ENCODE measurements around the gene FAM193B. TPM values are rescaled to one million over a fixed set of nuclear protein-coding genes. Genes with fewer than 3 reads are reported as not detected.

FAM193B gene
- total and polyA plus RNA-seq, 10 donors = 86.9 to 364 (median 134) TPM

- Histone ChIP-seq H3K27me3 (replicated peaks in 1 of 7) (peaks cover 0 to 20% (median under 1%) of the 10 kb centered on the region in 7 donors), H3K36me3 (peaks cover 0 to 19% (median 0%) of the 10 kb centered on the region in 6 donors), H3K27ac (peak overlapping the region in 3 of 8 donors; percentile 51 to 75 (median 64)), H3K4me3 (no peak overlapping the region), H3K9me3 (no peaks in the 10 kb centered on the region), H3K4me1 (peaks cover 16 to 79% (median 60%) of the 10 kb centered on the region in 6 donors)
- intact Hi-C loops (cut with DNase I; ENCODE audit: low total_unique reads) = no loop called here
- TF ChIP-seq, protein P1, sequence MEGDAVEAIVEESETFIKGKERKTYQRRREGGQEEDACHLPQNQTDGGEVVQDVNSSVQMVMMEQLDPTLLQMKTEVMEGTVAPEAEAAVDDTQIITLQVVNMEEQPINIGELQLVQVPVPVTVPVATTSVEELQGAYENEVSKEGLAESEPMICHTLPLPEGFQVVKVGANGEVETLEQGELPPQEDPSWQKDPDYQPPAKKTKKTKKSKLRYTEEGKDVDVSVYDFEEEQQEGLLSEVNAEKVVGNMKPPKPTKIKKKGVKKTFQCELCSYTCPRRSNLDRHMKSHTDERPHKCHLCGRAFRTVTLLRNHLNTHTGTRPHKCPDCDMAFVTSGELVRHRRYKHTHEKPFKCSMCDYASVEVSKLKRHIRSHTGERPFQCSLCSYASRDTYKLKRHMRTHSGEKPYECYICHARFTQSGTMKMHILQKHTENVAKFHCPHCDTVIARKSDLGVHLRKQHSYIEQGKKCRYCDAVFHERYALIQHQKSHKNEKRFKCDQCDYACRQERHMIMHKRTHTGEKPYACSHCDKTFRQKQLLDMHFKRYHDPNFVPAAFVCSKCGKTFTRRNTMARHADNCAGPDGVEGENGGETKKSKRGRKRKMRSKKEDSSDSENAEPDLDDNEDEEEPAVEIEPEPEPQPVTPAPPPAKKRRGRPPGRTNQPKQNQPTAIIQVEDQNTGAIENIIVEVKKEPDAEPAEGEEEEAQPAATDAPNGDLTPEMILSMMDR (IDR thresholded peaks at IDR 0.05 in 8 of 11, conservative IDR thresholded peaks at IDR 0.05 in 3 of 11) = no peak
- TF ChIP-seq POLR2A (IDR thresholded peaks at IDR 0.05) (no peak), POLR2AphosphoS5 (IDR thresholded peaks at IDR 0.05) (no peak)
- no peak for DNase-seq
- WGBS, 5 donors = 90 to 95% (median 93%) methylated on average over 13 of the region's 13 CpGs
Observed at GRCh38 chr5:177477701-177478477, 76.5 kb downstream of the FAM193B start.

DNA sequence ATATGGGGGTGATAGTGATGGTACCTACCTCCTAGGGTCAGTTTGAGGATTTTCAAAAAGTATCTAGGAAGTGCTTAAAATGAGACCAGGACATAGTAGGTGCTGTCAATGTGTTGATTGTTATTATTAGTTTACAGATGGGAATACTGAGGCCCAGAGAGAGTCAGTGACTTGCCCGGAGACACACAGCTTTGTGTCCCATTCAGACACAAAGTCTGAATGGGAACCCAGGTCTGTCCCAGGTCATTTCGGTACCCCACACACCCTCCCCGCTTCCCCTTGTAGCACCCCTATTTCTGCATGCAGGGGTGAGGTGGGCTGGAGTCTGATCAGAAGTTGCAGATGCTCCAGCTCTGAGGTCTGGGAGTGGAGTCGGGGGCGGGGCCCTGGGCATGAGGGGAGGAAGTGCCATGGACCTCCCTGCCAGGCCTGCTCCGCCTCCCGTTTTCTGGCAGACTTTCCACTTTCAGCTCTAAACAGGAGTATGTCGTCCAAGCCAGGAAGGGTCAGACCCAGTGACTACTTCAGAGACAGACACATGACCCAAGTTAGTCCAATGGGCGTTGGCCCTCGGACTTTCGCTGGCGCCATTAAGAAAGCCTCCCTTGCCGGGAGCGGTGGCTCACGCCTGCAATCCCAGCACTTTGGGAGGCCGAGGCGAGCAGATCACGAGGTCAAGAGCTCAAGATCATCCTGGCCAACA is 77.7 kb downstream of the FAM193B start:
- Histone ChIP-seq H3K4me1 (peaks cover 19 to 91% (median 72%) of the 10 kb centered on the region in 6 donors), H3K4me3 (no peak overlapping the region), H3K9me3 (no peaks in the 10 kb centered on the region), H3K27ac (peak overlapping the region in 4 of 8 donors; percentile 23 to 51 (median 40)), H3K36me3 (peaks cover 0 to 7% (median 0%) of the 10 kb centered on the region in 6 donors), H3K27me3 (replicated peaks in 1 of 7) (peaks cover 0 to 32% (median 10%) of the 10 kb centered on the region in 7 donors)
- intact Hi-C loops (cut with DNase I; ENCODE audit: low total_unique reads) = no loop called here
- TF ChIP-seq, protein P1 (IDR thresholded peaks at IDR 0.05 in 8 of 11, conservative IDR thresholded peaks at IDR 0.05 in 3 of 11) = no peak
- TF ChIP-seq POLR2A (IDR thresholded peaks at IDR 0.05) = no peak
- TF ChIP-seq POLR2AphosphoS5 (IDR thresholded peaks at IDR 0.05) = peak; percentile 55 to 77 (median 61)
- no peak for DNase-seq
- WGBS, 5 donors = 62 to 81% (median 77%) methylated on average over 17 to 18 of the region's 18 CpGs

- intact Hi-C loops (cut with DNase I; ENCODE audit: low total_unique reads) = no loop called here
- no peaks in the 10 kb centered on the region for H3K36me3 ChIP-seq
- peaks cover 19 to 94% (median 76%) of the 10 kb centered on the region in 6 donors for H3K4me1 ChIP-seq
- no peak for TF ChIP-seq POLR2A (IDR thresholded peaks at IDR 0.05)
- TF ChIP-seq POLR2AphosphoS5 (IDR thresholded peaks at IDR 0.05) = no peak
- TF ChIP-seq, protein P1 (IDR thresholded peaks at IDR 0.05 in 8 of 11, conservative IDR thresholded peaks at IDR 0.05 in 3 of 11) = no peak
- no peak for DNase-seq
- H3K27me3 ChIP-seq (replicated peaks in 1 of 7) = peaks cover 0 to 32% (median 10%) of the 10 kb centered on the region in 7 donors
- 59 to 70% (median 67%) methylated on average over 11 of the region's 11 CpGs for WGBS, 5 donors
- H3K9me3 ChIP-seq = no peaks in the 10 kb centered on the region
- peak overlapping the region in 1 of 8 donors; percentile 21 for H3K27ac ChIP-seq
- no peak overlapping the region for H3K4me3 ChIP-seq
Observed at GRCh38 chr5:177475563-177476427, 78.6 kb downstream of the FAM193B start.
